ENCODE measurements around the gene HSPA8.
"Not testable (repeated sequence)": the region's sequence is repeated elsewhere in the genome, so short reads cannot be mapped to it uniquely, and the experiment has no call there.

HSPA8 gene

GRCh38 chr11:123091506-123091905, 29.6 kb upstream of the HSPA8 start:
- no peak for DNase-seq
- peaks cover 9% of the 10 kb centered on the region for H3K4me1 ChIP-seq (ENCODE audit: low read length)
- no peaks in the 10 kb centered on the region for H3K79me2 ChIP-seq (ENCODE audit: low read length)
- H3K4me2 ChIP-seq (ENCODE audit: low read depth, low read length): no peak overlapping the region
- peaks cover 2% of the 10 kb centered on the region for H3F3A ChIP-seq (ENCODE audit: insufficient read depth, low read length)
- TF ChIP-seq EZH2 (optimal IDR thresholded peaks at IDR 0.05; ENCODE audit: low read depth, low read length) (no peak), CTCF (IDR thresholded peaks at IDR 0.05; ENCODE audit: low read length) (no peak), EZH2phosphoT487 (IDR thresholded peaks at IDR 0.05; ENCODE audit: low read length) (no peak)
- H3K9ac ChIP-seq (ENCODE audit: low read length): no peak overlapping the region
- no peaks in the 10 kb centered on the region for H4K20me1 ChIP-seq (ENCODE audit: insufficient read depth, low read length)
- no peaks in the 10 kb centered on the region for H3K36me3 ChIP-seq (replicated peaks; ENCODE audit: insufficient read depth, low read length)
- H3K27me3 ChIP-seq (replicated peaks; ENCODE audit: insufficient read depth, low read length): no peaks in the 10 kb centered on the region
- no peaks in the 10 kb centered on the region for H3K9me2 ChIP-seq (replicated peaks; ENCODE audit: insufficient read depth, low read length)
- H3K27ac ChIP-seq (ENCODE audit: low read length): no peak overlapping the region
- no peak overlapping the region for H3K4me3 ChIP-seq (ENCODE audit: low read length)
- no peak overlapping the region for H2AFZ ChIP-seq (ENCODE audit: low read length)
- no peaks in the 10 kb centered on the region for H3K9me3 ChIP-seq (replicated peaks; ENCODE audit: insufficient read depth, low read length)

GRCh38 chr11:123090168-123090567, 28.2 kb upstream of the HSPA8 start:
- not testable (repeated sequence) for H3K9me3 ChIP-seq (replicated peaks; ENCODE audit: insufficient read depth, low read length); H3F3A ChIP-seq (ENCODE audit: insufficient read depth, low read length)

GRCh38 chr11:123088896-123089295, 27.0 kb upstream of the HSPA8 start:
- H3F3A ChIP-seq (ENCODE audit: insufficient read depth, low read length); H3K4me3 ChIP-seq (ENCODE audit: low read length); H3K27ac ChIP-seq (ENCODE audit: low read length); H3K36me3 ChIP-seq (replicated peaks; ENCODE audit: insufficient read depth, low read length); H3K9ac ChIP-seq (ENCODE audit: low read length); H3K79me2 ChIP-seq (ENCODE audit: low read length); H4K20me1 ChIP-seq (ENCODE audit: insufficient read depth, low read length); H2AFZ ChIP-seq (ENCODE audit: low read length); H3K9me2 ChIP-seq (replicated peaks; ENCODE audit: insufficient read depth, low read length); H3K4me2 ChIP-seq (ENCODE audit: low read depth, low read length); H3K9me3 ChIP-seq (replicated peaks; ENCODE audit: insufficient read depth, low read length); DNase-seq; H3K27me3 ChIP-seq (replicated peaks; ENCODE audit: insufficient read depth, low read length): not testable (repeated sequence)
- H3K4me1 ChIP-seq (ENCODE audit: low read length): peaks cover 15% of the 10 kb centered on the region

More at GRCh38 chr11:123090168-123090567, 28.2 kb upstream of the HSPA8 start:
- not testable (repeated sequence) for DNase-seq; H4K20me1 ChIP-seq (ENCODE audit: insufficient read depth, low read length); H3K4me2 ChIP-seq (ENCODE audit: low read depth, low read length); H3K79me2 ChIP-seq (ENCODE audit: low read length); H3K9ac ChIP-seq (ENCODE audit: low read length); H2AFZ ChIP-seq (ENCODE audit: low read length); H3K27ac ChIP-seq (ENCODE audit: low read length); H3K36me3 ChIP-seq (replicated peaks; ENCODE audit: insufficient read depth, low read length); H3K27me3 ChIP-seq (replicated peaks; ENCODE audit: insufficient read depth, low read length); H3K4me3 ChIP-seq (ENCODE audit: low read length); H3K9me2 ChIP-seq (replicated peaks; ENCODE audit: insufficient read depth, low read length)
- peaks cover 15% of the 10 kb centered on the region for H3K4me1 ChIP-seq (ENCODE audit: low read length)

- peak overlapping the region; percentile 32; the same call in 1 of the 2 replicates for H3K4me2 ChIP-seq (ENCODE audit: low read depth, low read length)
- H3K4me3 ChIP-seq (ENCODE audit: low read length); H3K36me3 ChIP-seq (replicated peaks; ENCODE audit: insufficient read depth, low read length); H3K27me3 ChIP-seq (replicated peaks; ENCODE audit: insufficient read depth, low read length); H3F3A ChIP-seq (ENCODE audit: insufficient read depth, low read length); H3K79me2 ChIP-seq (ENCODE audit: low read length); H3K9ac ChIP-seq (ENCODE audit: low read length); H4K20me1 ChIP-seq (ENCODE audit: insufficient read depth, low read length); H2AFZ ChIP-seq (ENCODE audit: low read length); H3K9me3 ChIP-seq (replicated peaks; ENCODE audit: insufficient read depth, low read length); H3K9me2 ChIP-seq (replicated peaks; ENCODE audit: insufficient read depth, low read length): not testable (repeated sequence)
- peak overlapping the region; percentile 62; the same call in 1 of the 2 replicates for H3K27ac ChIP-seq (ENCODE audit: low read length)
- DNase-seq: peak; percentile 84
- H3K4me1 ChIP-seq (ENCODE audit: low read length): peaks cover 15% of the 10 kb centered on the region
These were observed 25.7 kb upstream of the HSPA8 start for GRCh38 chr11:123087657-123088056.

- Histone ChIP-seq H3K4me2 (ENCODE audit: low read depth, low read length) (no peak overlapping the region; the same call in 1 of the 2 replicates), H3K79me2 (ENCODE audit: low read length) (no peaks in the 10 kb centered on the region), H3K27me3 (replicated peaks; ENCODE audit: insufficient read depth, low read length) (no peaks in the 10 kb centered on the region), H3K9me3 (replicated peaks; ENCODE audit: insufficient read depth, low read length) (no peaks in the 10 kb centered on the region), H2AFZ (ENCODE audit: low read length) (no peak overlapping the region), H3K36me3 (replicated peaks; ENCODE audit: insufficient read depth, low read length) (no peaks in the 10 kb centered on the region), H4K20me1 (ENCODE audit: insufficient read depth, low read length) (no peaks in the 10 kb centered on the region), H3K27ac (ENCODE audit: low read length) (peak overlapping the region; percentile 54; the same call in 1 of the 2 replicates), H3K4me1 (ENCODE audit: low read length) (peaks cover 15% of the 10 kb centered on the region), H3K9ac (ENCODE audit: low read length) (no peak overlapping the region), H3K9me2 (replicated peaks; ENCODE audit: insufficient read depth, low read length) (no peaks in the 10 kb centered on the region), H3F3A (ENCODE audit: insufficient read depth, low read length) (peaks cover 8% of the 10 kb centered on the region), H3K4me3 (ENCODE audit: low read length) (no peak overlapping the region)
- peak; percentile 60 for DNase-seq
- TF ChIP-seq EZH2phosphoT487 (IDR thresholded peaks at IDR 0.05; ENCODE audit: low read length): no peak
These were observed 24.4 kb upstream of the HSPA8 start for GRCh38 chr11:123086305-123086704.

Data from MM.1S (cell line).